Gastrocnemius medialis (tissue), 4 donors: ENCODE data around the gene LSP1. TPM values are rescaled to one million over a fixed set of nuclear protein-coding genes. Genes with fewer than 3 reads are reported as not detected.

ENCODE experiments used
- ATAC-seq, 2 donors: fragments of 150-250 bp; one replicate each; pipeline ENCODE4 v1.9.1; 2016
- DNase-seq, 2 donors: peaks; one replicate each; pipeline ENCODE4 v3.0.0-alpha.2; 2019
- H3K27ac ChIP-seq, 4 donors: fragments of 200-600 bp; sonication (generic); 1 replicate in 1 of 4; 2 replicates in 3 of 4; pipeline ENCODE4 v1.5.1; 2016 to 2018; ENCODE audit warnings: mild to moderate bottlenecking in 2 of 4, moderate library complexity in 1 of 4
- H3K27me3 ChIP-seq, 3 donors: fragments of 200-600 bp; sonication (generic) in 2 of 3; 1 replicate in 1 of 3; 2 replicates in 2 of 3; pipeline versions ENCODE4 v1.5.1 to v1.6.0; 2016 to 2019; ENCODE audit warnings: mild to moderate bottlenecking in 1 of 3, moderate library complexity in 1 of 3
- H3K36me3 ChIP-seq, 2 donors: fragments of 200-600 bp; sonication (generic) in 1 of 2; one replicate each; pipeline ENCODE4 v1.5.1; 2017 to 2018
- H3K4me1 ChIP-seq, 2 donors: fragments of 200-600 bp; sonication (generic) in 1 of 2; one replicate each; pipeline ENCODE4 v1.5.1; 2016 to 2017; ENCODE audit warnings: mild to moderate bottlenecking in 2 of 2
- H3K4me3 ChIP-seq, 4 donors: fragments of 200-600 bp; sonication (generic) in 3 of 4; 1 replicate in 1 of 4; 2 replicates in 3 of 4; pipeline ENCODE4 v1.5.1; 2016 to 2019; ENCODE audit warnings: mild to moderate bottlenecking in 2 of 4
- H3K9me3 ChIP-seq, 3 donors: fragments of 200-600 bp; sonication (generic) in 2 of 3; 1 replicate in 1 of 3; 2 replicates in 2 of 3; pipeline ENCODE4 v1.5.1; 2016 to 2019
- POLR2A ChIP-seq, 2 donors: fragments of 450-650 bp; IDR thresholded peaks; one replicate each; pipeline ENCODE4 v1.6.1; 2017; ENCODE audit warnings: antibody characterized with exemption in 2 of 2, mild to moderate bottlenecking in 2 of 2, moderate library complexity in 2 of 2
- in situ Hi-C, 4 donors: fragments of 200-750 bp; cut with MboI; loops; one replicate each; pipeline versions ENCODE4 v1.15.0 to v1.8.0; 2017; ENCODE audit warnings: low sequenced_read_pairs in 4 of 4
- intact Hi-C: fragments of 100-400 bp; cut with DNase I; formaldehyde crosslinking; loops from one replicate; pipeline ENCODE4 v1.15.1; 2023; ENCODE audit warnings: low total_unique reads
- total RNA-seq, 4 donors: library from RNA; depleted of rRNA; stranded (reverse); fragments of >200 nt; gene quantifications; one replicate each; pipeline versions ENCODE4 v1.1.0 to v1.2.3, GENCODE V29; 2016
- TF ChIP-seq, protein P1 (sequence below), 5 experiments: fragments of 450-650 bp in 3 of 5; fragments of 200-600 bp in 2 of 5; sonication (generic) in 2 of 5; IDR thresholded peaks in 4 of 5; conservative IDR thresholded peaks in 1 of 5; 1 replicate in 4 of 5; 2 replicates in 1 of 5; pipeline ENCODE4 v1.5.1; 2016 to 2019; ENCODE audit warnings: antibody characterized with exemption in 5 of 5, mild to moderate bottlenecking in 3 of 5, moderate library complexity in 3 of 5

Gene LSP1
- total RNA-seq, 4 donors from 2014 or later, result 3.0 to 13.5 (median 5.5) TPM

DNA sequence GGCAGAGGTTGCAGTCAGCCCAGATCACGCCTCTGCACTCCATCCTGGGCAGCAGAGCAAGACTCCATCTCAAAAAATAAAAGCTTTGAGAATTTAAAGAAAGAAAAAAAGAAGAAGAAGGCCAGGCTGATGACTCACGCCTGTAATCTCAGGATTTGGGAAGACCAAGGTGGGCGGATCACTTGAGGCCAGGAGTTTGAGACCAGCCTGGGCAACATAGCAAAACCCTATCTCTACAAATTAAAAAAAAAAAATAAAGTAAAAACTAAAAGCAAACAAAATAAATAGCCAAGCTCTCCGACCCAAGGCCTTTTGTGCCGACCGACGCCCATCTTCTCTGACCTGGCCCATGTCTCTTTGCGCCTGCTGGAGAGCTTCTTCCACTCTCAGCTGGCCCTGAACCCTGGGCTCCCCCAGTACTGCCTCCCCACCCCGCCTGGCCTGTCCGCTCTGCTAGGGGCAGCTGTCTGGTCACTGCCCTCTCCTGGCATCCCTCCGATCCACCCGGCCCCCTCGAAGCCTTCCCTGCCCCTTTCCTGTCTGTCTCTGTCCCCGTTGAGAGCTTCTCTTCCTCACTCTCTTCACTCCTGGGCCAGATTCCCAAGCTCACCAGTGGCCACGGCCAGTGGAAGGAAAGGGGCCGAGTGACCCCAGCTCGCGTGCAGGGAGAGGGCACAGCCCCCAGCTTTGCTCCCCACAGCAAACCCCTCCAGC lies 4.8 kb upstream of the LSP1 start:
- ATAC-seq, result no peak
- DNase-seq, result no peak
- no peak overlapping the region for H3K27ac ChIP-seq
- in situ Hi-C loops, result no loop called here
- H3K9me3 ChIP-seq, result no peaks in the 10 kb centered on the region
- no peaks in the 10 kb centered on the region for H3K36me3 ChIP-seq
- TF ChIP-seq POLR2A (IDR thresholded peaks at IDR 0.05), result no peak
- TF ChIP-seq, protein P1, sequence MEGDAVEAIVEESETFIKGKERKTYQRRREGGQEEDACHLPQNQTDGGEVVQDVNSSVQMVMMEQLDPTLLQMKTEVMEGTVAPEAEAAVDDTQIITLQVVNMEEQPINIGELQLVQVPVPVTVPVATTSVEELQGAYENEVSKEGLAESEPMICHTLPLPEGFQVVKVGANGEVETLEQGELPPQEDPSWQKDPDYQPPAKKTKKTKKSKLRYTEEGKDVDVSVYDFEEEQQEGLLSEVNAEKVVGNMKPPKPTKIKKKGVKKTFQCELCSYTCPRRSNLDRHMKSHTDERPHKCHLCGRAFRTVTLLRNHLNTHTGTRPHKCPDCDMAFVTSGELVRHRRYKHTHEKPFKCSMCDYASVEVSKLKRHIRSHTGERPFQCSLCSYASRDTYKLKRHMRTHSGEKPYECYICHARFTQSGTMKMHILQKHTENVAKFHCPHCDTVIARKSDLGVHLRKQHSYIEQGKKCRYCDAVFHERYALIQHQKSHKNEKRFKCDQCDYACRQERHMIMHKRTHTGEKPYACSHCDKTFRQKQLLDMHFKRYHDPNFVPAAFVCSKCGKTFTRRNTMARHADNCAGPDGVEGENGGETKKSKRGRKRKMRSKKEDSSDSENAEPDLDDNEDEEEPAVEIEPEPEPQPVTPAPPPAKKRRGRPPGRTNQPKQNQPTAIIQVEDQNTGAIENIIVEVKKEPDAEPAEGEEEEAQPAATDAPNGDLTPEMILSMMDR (IDR thresholded peaks at IDR 0.05 in 4 of 5, conservative IDR thresholded peaks at IDR 0.05 in 1 of 5), result no peak
- no peaks in the 10 kb centered on the region for H3K27me3 ChIP-seq
- H3K4me3 ChIP-seq, result no peak overlapping the region
- no peaks in the 10 kb centered on the region for H3K4me1 ChIP-seq
- intact Hi-C loops, result no loop called here

DNA sequence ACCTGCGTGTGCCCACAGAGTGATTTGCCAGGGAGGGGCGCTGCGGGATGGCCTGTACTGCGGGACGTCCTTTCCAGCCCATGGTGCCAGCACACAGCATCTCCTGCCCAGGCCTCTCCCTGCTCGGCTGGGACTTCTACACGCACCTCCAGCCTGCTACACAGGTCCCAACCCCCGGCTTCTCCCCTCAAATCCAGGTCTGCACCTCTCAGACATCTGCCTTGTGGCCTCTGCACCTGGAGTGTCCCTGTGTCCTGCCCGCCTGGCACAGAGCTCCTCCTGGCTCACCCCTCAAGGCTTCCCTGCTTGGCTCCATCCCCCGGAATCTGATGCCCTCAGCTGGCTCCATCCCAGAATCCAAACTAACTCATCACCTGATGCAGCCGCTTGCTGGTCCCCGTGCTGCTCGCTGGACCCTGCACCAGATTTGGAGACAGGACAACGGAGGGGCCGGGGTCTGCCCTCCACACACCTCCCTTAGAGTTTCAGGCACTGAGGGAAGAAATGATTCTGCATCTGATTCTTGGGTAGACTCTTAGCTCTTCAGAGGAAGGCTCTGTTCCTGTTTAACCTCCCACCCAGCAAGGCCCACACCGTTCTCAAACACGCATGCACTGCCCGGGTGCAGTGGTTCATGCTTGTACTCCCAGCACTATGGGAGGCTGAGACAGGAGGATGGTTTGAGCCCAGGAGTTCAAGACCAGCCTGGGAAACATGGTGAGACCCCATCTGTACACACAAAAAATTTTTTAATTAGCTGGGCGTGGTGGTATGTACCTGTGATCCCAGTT lies 4.0 kb upstream of the LSP1 start:
- H3K27ac ChIP-seq, result no peak overlapping the region
- ATAC-seq, result peak in 1 of 2 donors; percentile 7
- H3K27me3 ChIP-seq, result no peaks in the 10 kb centered on the region
- in situ Hi-C loops, result no loop called here
- DNase-seq, result no peak
- no peak for TF ChIP-seq POLR2A (IDR thresholded peaks at IDR 0.05)
- TF ChIP-seq, protein P1 (IDR thresholded peaks at IDR 0.05 in 4 of 5, conservative IDR thresholded peaks at IDR 0.05 in 1 of 5), result no peak
- no peaks in the 10 kb centered on the region for H3K9me3 ChIP-seq
- intact Hi-C loops, result no loop called here
- H3K4me3 ChIP-seq, result no peak overlapping the region
- no peaks in the 10 kb centered on the region for H3K4me1 ChIP-seq
- H3K36me3 ChIP-seq, result no peaks in the 10 kb centered on the region

DNA sequence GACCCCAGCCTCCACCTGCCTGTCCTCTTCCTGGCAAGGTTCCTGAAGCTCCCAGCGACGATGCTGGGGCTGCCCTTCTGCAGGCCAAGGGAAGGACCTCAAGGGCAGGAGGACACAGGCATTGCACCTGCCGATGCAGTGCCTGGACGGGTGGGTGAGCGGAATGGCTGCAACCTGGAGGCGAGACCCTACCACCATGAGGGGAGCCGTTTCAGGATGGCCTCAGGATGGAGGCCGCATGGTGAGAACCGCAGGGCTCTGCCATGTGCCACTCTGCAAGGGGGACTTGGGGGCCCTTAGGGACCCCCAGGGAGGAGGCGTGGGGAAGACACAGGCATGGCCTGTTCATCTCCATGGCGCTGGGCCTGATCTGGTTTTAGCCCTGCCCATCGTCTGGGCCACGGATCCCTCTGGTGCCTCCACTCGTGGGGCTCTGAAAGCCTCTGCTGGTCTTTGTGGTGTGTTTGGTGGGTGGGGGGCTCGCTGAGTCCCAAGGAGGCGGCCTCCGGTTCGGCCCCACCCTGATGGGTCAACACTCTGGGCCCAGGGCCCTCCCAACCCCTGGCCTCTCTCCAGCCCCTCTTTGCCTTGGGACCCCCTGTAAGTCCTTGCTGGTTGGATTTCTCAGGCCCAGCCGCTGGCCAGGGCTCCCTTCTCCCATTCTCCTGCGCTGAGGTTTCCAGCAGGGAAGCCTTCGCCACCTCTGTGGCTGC lies 1.3 kb upstream of the LSP1 start:
- DNase-seq (no peak), ATAC-seq (no peak)
- no peaks in the 10 kb centered on the region for H3K36me3 ChIP-seq
- H3K27me3 ChIP-seq, result no peaks in the 10 kb centered on the region
- no peak overlapping the region for H3K4me3 ChIP-seq
- H3K4me1 ChIP-seq, result peaks cover 0 to 6% of the 10 kb centered on the region in 2 donors
- in situ Hi-C loops (no loop called here), intact Hi-C loops (no loop called here)
- TF ChIP-seq, protein P1 (IDR thresholded peaks at IDR 0.05 in 4 of 5, conservative IDR thresholded peaks at IDR 0.05 in 1 of 5), result no peak
- no peak for TF ChIP-seq POLR2A (IDR thresholded peaks at IDR 0.05)
- no peaks in the 10 kb centered on the region for H3K9me3 ChIP-seq
- no peak overlapping the region for H3K27ac ChIP-seq

DNA sequence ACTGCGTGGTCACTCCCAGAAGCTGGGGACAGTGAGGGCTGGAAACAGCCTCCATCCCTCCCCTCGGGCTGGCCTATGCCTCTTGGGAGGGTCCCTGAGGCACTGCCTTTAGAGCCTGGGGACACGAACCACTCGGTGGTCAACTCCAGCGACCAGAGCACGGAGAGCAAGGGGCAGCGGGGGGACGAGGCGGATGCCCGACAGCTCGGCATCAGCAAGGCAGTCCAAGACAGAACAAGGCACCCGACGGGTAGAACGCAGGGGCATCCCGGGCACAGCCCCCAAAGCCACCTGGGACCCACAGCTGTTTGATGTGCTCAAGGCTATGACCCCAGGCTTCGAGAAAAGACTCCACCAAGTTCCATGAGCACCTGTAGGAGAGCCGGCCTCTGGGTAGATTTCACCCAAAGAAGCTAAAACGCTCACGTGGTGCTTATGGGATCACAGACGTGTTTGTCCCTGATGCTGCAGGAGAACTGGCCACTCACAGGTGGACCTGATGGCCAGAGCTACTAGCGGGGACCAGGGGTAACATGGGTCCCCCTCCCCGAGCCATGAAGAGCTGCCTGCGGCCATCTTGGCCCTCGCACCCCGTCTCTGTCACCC lies 510 bp upstream of the LSP1 start:
- in situ Hi-C loops, result no loop called here
- ATAC-seq (no peak), DNase-seq (no peak)
- TF ChIP-seq POLR2A (IDR thresholded peaks at IDR 0.05), result no peak
- TF ChIP-seq, protein P1 (IDR thresholded peaks at IDR 0.05 in 4 of 5, conservative IDR thresholded peaks at IDR 0.05 in 1 of 5), result no peak
- intact Hi-C loops, result no loop called here
- Histone ChIP-seq H3K4me3 (no peak overlapping the region), H3K4me1 (peaks cover 0 to 6% of the 10 kb centered on the region in 2 donors), H3K36me3 (no peaks in the 10 kb centered on the region), H3K9me3 (no peaks in the 10 kb centered on the region), H3K27ac (peak overlapping the region in 1 of 4 donors; percentile 80), H3K27me3 (no peaks in the 10 kb centered on the region)
